AG10803 (cell line): ENCODE results near the gene GSTM5.
A peak's percentile ranks its signal among the peaks of the same experiment; 100 is the strongest.
"Not testable (repeated sequence)": the region's sequence is repeated elsewhere in the genome, so short reads cannot be mapped to it uniquely, and the experiment has no call there.

Experiments used
- DNase-seq: peaks from one replicate; pipeline ENCODE4 v3.0.0; 2010; ENCODE audit warnings: low read depth
- H3K4me3 ChIP-seq: 2 replicates; pipeline ENCODE4 v1.5.1; 2011; ENCODE audit warnings: mild to moderate bottlenecking, low read length, control low read depth
- CTCF ChIP-seq: conservative IDR thresholded peaks from 2 replicates; pipeline ENCODE4 v1.5.1; 2011; ENCODE audit warnings: mild to moderate bottlenecking, low read length, control low read depth, inconsistent platforms

The GSTM5 gene

GRCh38 chr1:109711593-109712320, at the start of gene GSTM5:
Gene GSTM5 (plus strand): TSS chr1:109712251. CDS start chr1:109712313, 62 bp downstream.
- DNase-seq: not testable (repeated sequence)
- H3K4me3 ChIP-seq: peak within 1 kb of the TSS; percentile 29

GRCh38 chr1:109664671-109665070, 47.4 kb upstream of the GSTM5 start:
- H3K4me3 ChIP-seq: no peak overlapping the region
- DNase-seq: no peak
- no peak for TF ChIP-seq CTCF

GRCh38 chr1:109667452-109668122, 44.5 kb upstream of the GSTM5 start, which contains the start of gene GSTM2:
Gene GSTM2 (plus strand): TSS chr1:109668057. CDS start chr1:109668116, 59 bp downstream.
- peak; percentile 81 for DNase-seq
- peak within 1 kb of the TSS; percentile 68 for H3K4me3 ChIP-seq
- TF ChIP-seq CTCF: no peak

GRCh38 chr1:109668123-109668775, 43.8 kb upstream of the GSTM5 start:
- peak overlapping the region; percentile 68 for H3K4me3 ChIP-seq
- DNase-seq: no peak
- no peak for TF ChIP-seq CTCF

- no peak overlapping the region for H3K4me3 ChIP-seq
- TF ChIP-seq CTCF: no peak
- DNase-seq: no peak
These were observed 42.7 kb upstream of the GSTM5 start for GRCh38 chr1:109669246-109669948.

- not testable (repeated sequence) for DNase-seq, H3K4me3 ChIP-seq
These were observed 42.1 kb upstream of the GSTM5 start for GRCh38 chr1:109669949-109670302.

- H3K4me3 ChIP-seq: no peak overlapping the region
- TF ChIP-seq CTCF: no peak
These were observed 41.0 kb upstream of the GSTM5 start for GRCh38 chr1:109671067-109671466.

GRCh38 chr1:109673861-109674260, 38.2 kb upstream of the GSTM5 start:
- DNase-seq, H3K4me3 ChIP-seq: not testable (repeated sequence)

More at GRCh38 chr1:109671067-109671466, 41.0 kb upstream of the GSTM5 start:
- DNase-seq: no peak

- DNase-seq, H3K4me3 ChIP-seq: not testable (repeated sequence)
These were observed 35.2 kb upstream of the GSTM5 start for GRCh38 chr1:109676683-109677381.
